Lung microvascular endothelial cell (primary cell): ENCODE results near the gene LRRC2. TPM values are rescaled to one million over a fixed set of nuclear protein-coding genes. Genes with fewer than 3 reads are reported as not detected.

Source experiments
- DNase-seq, 2 donors: peaks; one replicate each; pipeline versions ENCODE4 v3.0.0 to v3.0.0-alpha.2; 2010; ENCODE audit warnings: low read depth in 2 of 2
- total RNA-seq: library from RNA; depleted of rRNA; stranded (reverse); fragments of >200 nt; gene quantifications from 2 replicates; pipeline ENCODE4 v1.2.1, GENCODE V29; 2014

Gene LRRC2
- total RNA-seq, 1 donor from 2014 or later = under 0.01 TPM

DNA sequence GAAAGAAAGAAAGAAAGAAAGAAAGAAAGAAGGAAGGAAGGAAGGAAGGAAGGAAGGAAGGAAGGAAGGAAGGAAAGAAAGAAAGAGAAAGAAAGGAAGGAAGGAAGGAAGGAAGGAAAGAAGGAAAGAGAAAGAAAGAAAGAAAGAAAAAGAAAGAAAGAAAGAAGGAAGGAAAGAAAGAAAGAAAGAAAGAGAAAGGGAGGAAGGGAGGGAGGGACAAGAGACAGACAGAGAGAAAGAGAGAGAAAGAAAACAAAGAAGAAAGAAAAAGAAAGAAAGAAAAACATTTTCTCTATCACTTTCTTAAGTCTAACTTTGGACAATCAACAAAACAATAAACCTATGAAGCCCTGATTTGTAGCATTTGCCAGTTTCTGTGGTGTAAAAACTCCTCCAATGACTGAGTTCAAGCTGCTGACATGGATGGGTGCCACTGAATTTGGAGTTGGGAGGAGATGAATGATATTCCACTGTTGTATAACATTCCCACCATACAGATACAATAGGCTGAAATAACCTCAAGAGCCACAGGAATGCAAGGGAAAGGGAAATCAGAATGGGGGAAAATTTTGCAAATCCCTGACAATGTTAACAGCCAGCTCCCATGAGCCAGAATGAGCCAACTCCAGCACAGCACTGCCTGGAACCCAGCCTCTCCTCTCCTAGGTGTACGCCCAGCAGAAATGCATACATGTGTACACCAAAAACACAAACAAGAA lies 83.3 kb downstream of the LRRC2 start:
- DNase-seq = no peak

DNA sequence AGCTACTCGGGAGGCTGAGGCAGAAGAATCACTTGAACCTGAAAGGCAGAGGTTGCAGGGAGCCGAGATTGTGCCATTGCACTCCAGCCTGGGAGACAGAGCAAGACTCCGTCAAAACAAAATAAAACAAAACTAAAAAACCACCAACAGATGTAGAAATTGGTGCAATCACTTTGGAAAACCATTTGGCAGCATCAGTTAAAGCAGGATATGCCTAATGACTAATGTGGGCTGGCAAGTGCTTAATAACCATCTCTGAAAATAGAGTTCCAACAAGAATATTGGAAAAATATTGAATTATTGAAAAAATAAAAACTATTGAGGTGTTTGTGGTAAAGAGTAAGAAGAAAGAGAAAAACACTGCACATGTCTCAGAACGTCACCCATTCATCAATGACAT lies 84.5 kb downstream of the LRRC2 start:
- DNase-seq = no peak

DNA sequence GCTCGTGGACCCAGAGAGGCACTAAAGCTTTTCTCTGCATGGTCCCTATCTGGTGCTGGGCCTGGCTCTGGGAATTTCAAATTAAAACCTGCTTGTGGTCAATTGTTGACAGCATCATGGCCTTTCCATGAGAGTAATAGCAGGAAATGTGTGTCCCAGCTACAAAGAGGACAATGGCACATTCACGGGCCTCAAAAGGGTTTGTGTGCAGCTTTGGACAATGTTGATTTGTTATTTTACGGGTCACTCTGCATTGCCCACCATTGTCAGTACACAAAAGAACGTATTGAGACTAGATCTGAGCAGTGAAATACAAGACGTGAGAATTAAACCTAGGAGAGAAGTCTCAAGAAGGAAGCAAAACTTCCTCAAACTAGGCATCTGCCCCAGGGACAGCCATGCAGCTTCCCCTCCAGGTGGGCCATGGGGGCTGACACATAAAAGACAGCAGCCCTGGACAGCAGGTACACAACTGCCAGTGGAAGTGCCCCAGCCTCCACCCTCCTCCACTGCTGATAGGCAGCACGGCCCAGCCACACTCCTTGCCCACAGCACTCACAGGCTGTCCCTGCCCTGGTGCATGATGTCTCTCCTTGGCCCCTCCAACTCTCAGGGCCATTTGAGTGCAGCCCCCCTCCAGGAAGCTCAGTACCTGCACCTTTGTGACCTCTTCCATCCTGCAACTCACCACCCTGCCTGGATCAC lies 85.5 kb downstream of the LRRC2 start:
- no peak for DNase-seq

DNA sequence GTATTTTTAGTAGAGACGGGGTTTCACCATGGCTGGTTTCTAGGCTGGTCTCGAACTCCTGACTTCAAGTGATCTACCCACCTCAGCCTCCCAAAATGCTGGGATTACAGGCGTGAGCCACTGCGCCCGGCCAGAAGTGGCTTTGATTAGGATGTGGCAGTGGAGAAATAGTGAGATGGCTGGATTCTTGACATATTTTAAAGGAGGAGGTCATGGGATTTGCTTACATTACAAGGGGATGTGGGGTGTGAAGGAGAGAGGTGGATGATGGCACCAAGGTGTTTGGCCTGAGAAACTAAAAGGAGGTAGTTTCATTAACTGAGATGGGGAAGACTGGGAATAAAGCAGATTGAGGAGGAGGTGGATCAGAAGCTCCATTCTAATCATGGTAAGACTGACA lies 86.4 kb downstream of the LRRC2 start:
- DNase-seq = no peak

DNA sequence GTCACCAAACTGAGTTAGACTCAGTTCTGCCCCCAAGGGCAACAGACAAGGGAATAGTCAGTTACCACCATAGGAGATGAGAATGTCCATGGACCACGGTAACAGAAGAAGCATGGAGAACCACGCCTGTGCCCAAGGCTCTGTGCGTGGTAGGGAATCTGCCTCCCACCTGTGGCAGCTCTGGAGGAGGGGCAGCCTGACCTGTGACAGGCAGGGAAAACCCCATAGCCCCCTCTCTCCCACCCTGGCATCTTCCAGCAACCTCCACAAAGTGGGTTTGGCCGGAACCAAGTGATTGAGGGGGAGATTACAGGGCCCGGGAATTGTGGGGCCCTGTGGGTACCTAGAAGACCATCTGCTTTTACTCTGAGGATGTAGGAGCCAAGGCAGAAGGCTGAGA lies 87.1 kb downstream of the LRRC2 start:
- no peak for DNase-seq

DNA sequence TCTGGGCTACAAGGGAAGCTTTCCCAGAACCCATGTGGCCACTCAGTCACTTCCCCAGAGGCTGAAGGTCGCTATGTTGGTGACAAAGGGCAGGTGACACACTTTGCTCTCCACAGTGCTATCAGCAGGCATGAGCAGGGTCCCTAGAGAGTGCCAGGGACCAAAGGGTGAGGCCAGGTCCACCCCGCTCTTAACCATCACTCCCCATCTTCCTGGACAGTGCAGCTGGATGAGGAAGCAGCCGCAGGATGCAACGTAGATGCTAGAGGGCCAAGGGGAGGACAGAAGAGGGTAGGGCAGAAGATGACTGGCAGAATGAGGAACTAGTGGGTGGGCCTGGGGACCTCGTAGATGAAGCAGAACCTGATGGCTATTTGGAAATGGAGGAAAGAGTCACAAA lies 87.8 kb downstream of the LRRC2 start:
- DNase-seq = no peak

DNA sequence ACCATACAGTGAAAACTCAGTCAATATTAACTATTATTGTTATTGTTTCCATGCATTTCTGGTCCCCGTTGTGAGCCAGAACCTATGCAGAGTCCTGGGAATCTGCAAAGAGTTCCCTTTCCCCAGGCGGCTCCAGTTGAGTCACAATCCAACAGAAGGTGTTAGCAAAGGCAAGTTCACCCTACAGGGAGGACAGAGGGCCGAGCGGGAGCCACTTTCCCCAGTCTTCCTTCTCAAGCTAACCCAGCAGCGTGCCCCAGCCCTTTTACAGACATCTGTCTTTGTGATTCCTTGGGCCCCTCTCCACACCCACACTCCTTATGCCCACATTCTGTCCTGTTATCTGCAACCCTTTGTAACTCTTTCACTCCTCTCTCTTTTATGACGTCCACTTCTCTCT lies 88.3 kb downstream of the LRRC2 start:
- DNase-seq = no peak

DNA sequence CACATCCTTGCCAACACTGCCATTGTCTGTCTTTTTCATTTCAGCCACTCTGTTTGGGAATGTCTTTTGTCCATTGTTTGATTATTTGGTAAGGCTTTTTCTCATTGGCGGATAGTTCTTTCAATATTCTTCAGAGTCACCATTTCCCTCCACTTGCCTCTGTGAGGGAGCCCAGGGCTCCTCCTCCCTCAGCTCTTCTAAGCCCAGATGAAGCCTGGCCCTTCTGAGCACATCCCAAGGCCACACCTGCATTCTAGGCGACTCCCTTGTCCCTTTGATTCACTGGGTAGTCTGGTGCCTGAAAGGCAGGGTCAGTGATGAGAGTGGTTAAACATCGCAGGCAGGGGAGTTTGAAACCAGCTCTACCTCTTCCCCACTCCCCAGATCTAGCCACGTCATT lies 89.0 kb downstream of the LRRC2 start:
- DNase-seq = no peak

DNA sequence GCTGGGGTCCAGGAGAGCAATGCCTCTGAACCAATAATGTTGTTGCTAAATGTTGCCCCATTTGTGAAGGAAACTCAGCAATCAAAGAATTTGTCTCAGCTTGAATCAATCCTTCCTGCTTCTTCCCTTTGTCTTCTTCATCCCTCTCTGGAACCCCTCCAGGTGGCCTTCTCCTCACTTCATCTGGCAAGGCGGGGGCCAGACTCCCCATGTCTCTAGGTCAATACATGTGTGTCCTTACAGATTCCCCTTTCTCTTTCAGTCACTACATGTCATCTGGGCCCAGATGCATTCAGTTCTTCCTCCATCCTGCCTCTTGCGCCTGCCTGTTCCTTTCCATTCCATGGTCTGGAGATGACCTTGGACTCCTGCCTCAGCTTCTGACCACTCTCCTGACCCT lies 93.4 kb downstream of the LRRC2 start:
- DNase-seq = no peak

DNA sequence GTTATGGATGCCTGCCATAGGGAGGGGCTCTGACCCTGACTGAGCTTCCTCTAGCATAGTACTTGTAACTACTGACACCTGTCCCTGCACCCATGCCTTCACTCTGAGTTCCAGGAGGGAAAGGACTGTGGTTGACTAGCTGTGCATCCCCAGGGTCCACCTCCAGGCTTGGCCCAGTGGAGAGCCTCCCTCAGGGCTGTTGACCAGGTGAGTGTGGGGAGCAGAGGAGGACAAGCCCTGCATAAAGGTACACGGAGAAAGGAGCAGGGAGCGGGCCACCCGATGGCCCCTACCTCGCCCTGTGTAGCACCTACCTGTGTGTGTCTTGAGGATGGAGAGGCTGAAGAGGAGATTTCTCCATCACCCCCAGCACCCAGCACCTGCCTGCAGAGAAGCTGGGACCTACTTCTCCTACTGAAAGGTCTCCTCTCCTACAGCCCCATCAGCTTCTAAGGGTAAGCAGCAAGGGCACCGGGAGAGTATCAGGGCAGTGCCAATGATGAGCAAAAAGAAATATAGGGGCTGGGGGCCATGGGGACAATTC lies 94.7 kb downstream of the LRRC2 start:
- DNase-seq = no peak

DNA sequence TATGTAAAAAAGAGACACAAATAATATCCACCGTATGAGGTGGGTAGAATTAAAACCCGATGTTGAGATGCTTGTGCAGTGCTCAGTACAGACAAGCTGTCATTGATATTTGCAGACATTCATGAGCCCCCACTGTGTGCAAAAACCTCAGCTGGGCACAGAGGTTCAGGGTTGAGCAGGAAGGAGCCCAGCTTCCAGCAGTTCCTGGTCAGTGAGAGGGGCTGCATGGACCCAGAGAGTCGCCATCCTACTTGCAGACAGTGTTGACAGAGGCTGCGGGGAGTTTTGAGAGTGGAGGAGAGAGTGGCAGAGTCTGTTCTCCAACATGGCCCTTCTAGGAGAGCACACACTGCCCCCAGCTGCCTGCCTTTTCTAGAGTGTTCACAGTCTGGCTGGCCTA lies 95.3 kb downstream of the LRRC2 start:
- no peak for DNase-seq

DNA sequence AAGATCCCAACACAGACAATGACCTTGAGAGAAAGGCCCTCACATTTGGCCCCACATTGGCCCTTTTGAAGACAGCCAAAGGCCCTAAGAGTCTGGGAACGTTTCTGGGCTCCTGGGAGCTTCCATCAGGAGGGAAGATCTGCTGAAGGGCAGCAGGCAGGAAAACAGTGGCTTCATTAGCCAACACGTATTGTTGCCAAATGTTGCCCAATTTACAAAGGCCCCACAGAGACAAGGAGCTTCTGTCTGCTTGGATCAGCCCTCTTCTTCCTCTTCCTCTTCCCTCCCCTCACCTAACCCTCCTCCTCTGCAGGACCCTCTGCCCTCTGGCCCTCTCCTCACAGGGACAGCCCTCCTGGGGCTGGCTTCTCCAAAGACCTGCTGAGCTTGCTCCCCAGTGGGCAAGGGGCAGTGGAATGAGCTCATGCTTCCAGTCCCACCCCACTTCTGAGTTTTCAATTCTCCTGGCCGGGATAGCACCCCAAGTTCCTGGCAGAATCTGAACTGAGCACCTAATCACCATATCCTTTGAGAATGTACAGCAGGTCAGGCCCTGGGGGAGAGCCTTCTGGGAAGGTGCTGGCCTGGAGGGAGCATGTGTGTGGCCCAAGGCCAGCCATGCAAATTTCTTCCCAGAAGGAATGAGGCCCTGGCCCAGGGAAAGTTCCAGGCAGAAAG lies 96.3 kb downstream of the LRRC2 start:
- no peak for DNase-seq

DNA sequence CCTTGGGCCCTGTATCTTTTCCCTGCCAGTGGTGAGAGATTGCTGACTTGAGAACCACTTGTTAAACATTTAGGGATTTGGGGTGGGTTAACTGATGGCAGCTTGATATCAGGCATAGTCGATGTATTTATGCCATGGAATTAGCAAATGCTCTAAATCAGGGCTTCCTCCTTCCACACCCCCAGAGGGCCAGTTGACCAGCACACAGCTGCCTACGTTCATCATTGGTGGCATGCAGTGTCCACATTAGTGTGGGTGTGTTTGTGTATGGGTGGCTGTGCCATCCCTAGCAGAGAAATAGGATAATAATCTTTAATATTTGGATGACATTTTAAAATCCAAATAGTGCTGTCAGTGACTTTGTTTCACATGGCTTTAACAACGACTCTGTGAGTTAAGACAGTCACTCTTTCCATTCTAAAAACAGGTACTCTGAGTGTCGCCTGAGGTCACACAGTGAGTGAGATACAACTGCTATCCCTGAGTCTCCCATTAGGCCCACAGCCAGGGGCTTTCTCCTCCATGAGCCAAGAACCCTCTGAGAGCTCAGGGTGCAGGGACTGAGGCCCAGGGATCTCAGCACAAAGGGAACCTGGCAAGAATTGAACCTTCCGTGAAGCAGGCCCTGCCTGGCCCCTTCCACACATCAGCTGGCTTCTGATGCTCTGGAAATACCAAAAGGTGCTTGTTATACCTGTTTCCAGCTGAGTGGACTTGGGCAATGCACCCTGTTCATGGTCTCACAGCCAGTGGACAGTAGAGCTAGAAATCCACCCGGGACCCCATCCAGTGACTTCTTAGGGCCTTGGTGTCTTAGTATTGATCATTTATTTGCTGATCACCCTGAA lies 97.1 kb downstream of the LRRC2 start:
- DNase-seq = no peak

DNA sequence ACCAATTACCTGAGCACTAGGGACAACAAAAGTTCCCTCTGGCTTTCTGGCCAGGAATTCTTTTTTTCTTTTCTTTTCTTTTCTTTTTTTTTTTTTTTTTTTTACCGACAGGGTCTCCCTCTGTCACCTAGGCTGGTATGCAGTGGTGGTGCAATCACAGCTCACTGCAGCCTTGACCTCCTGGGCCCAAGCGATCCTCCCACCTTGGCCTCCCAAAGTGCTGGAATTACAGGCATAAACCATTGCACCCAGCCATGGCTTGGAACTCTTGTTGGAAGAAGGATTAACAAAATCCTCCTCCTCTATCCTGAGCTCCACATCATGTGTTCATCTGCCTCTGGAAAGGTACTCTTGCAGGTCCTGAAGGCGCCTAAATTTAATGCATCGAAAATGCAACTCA lies 98.5 kb downstream of the LRRC2 start:
- DNase-seq = no peak

DNA sequence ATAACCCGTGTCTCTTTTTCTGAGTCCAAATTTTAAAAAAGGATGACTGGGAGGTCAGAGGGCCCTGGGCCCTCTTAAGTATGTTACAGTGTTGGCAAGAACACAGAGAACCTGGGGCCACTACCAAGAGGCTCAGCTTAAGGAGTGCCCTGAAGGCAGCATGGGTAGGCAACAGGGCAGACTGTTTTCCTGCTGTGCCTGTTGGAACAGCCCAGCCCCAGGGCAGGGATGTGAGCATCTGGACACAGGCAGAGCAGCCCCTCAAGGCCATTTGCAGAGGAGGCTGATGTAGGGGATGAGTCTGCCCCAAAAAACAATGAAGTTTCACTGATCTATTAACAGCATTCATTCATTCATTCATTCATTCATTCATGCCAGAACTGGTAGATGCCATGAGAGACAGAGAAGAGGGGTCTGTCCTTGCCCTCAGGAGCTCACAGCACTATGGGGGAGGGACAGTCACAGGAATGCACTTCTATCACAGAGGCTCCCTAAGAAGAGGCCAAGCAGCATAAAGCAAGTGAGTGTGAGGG lies 99.2 kb downstream of the LRRC2 start:
- DNase-seq = no peak

DNA sequence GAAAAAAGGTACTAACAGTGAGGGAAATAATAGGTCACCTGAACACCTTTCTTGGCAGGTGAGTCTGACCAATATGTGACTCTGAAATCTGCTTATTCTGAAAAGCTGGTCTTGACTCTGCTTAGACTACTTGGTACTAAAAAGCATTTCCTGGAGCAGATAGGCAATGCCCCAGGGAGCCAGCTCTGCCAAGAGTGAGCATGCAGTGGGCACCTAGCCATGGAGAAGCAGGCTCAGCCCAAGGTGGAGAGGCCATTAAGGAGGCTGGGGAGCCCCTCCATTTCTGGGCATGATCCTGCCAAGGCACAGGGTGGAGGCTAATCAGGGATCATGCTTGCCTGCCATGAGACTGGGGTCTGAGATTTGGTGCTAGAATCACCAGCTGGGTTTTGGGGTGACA lies 99.8 kb downstream of the LRRC2 start:
- DNase-seq = no peak

Other genes with a start within 250 kb of the LRRC2 start
- gene CCR2, start 212.2 kb downstream of the LRRC2 start, total RNA-seq = not detected in 2 replicates
- gene CCR5, start 195.4 kb downstream of the LRRC2 start, total RNA-seq = not detected in 2 replicates
- 0.40 and 2.6 TPM in 2 replicates for gene CCRL2, start 159.0 kb downstream of the LRRC2 start, total RNA-seq
- under 0.01 and 0.22 TPM in 2 replicates for gene LTF, start 101.4 kb downstream of the LRRC2 start, total RNA-seq
- gene RTP3, start 68.3 kb downstream of the LRRC2 start, total RNA-seq = not detected in 2 replicates
- not detected in 2 replicates for gene FAM240A, start 46.2 kb upstream of the LRRC2 start, total RNA-seq
- 3.7 and 5.8 TPM in 2 replicates for gene ALS2CL, start 127.4 kb upstream of the LRRC2 start, total RNA-seq
- gene TMIE, start 135.1 kb upstream of the LRRC2 start, total RNA-seq = under 0.01 TPM in 1 of 2 replicates, not detected in the other
- not detected in 2 replicates for gene PRSS50, start 151.6 kb upstream of the LRRC2 start, total RNA-seq